Erythroblast (primary cell): ENCODE measurements around the gene RNF34.

Experiments used
- GATA1 ChIP-seq: IDR thresholded peaks from 2 replicates; pipeline ENCODE4 v1.6.1; 2011; ENCODE audit warnings: low read depth, mild to moderate bottlenecking, control low read depth, low read length, moderate library complexity
- POLR2A ChIP-seq: IDR thresholded peaks from 2 replicates; pipeline ENCODE4 v1.6.1; 2011; ENCODE audit warnings: mild to moderate bottlenecking, low read length

DNA sequence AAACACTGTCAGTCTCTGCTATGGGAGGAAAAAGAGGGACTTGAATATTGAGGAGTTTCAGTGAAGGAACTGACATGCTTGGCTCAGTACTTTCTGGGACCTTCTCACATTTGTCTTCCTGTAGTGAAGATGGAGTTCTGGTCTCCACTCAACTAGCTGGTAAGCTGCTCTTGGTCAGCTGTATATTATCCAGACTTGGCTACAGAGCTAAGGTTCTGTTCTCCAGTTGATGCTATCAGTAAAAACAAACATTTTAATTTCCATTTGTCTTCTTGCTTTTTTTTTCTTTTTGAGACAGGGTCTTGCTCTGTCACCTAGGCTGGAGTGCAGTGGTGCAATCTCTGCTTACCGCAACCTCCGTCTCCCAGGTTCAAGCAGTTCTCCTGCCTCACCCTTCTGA, 5.3 kb downstream of the RNF34 start:
- TF ChIP-seq POLR2A (no peak), GATA1 (no peak)
